HepG2 (cell line): ENCODE data around the gene ZNF443. TPM values are rescaled to one million over a fixed set of nuclear protein-coding genes. Genes with fewer than 3 reads are reported as not detected.

Experiments
- ATF4 ChIP-seq, 2 experiments: fragments of 450-650 bp in 1 of 2; sonication (generic) in 1 of 2; formaldehyde crosslinking; IDR thresholded peaks; 2 replicates each; pipeline versions ENCODE4 v1.5.0 to v1.8.0; 2020 to 2022; ENCODE audit warnings: mild to moderate bottlenecking in 1 of 2, missing genetic modification reagents in 1 of 2
- CCAR2 ChIP-seq: fragments of 200-400 bp; formaldehyde crosslinking; optimal IDR thresholded peaks from 2 replicates; pipeline ENCODE3; 2018; ENCODE audit warnings: low read depth, mild to moderate bottlenecking, low read length, moderate library complexity
- CREM ChIP-seq, 2 experiments: sonication (generic) in 1 of 2; formaldehyde crosslinking in 1 of 2; IDR thresholded peaks; 2 replicates each; pipeline versions ENCODE4 v1.4.0 to v1.6.1; 2016 to 2020; ENCODE audit warnings: antibody characterized with exemption in 1 of 2, mild to moderate bottlenecking in 1 of 2, missing genetic modification reagents in 1 of 2
- FOXO4 ChIP-seq: sonication (generic); formaldehyde crosslinking; conservative IDR thresholded peaks from 2 replicates; pipeline ENCODE4 v1.8.1; 2023; ENCODE audit warnings: missing genetic modification reagents
- GLI4 ChIP-seq: sonication (generic); formaldehyde crosslinking; IDR thresholded peaks from 2 replicates; pipeline ENCODE4 v1.5.1; 2020; ENCODE audit warnings: missing genetic modification reagents, mild to moderate bottlenecking, moderate library complexity, borderline replicate concordance
- HNRNPH1 ChIP-seq: fragments of 200-400 bp; formaldehyde crosslinking; optimal IDR thresholded peaks from 2 replicates; pipeline ENCODE3; 2017; ENCODE audit warnings: mild to moderate bottlenecking, low read depth, low read length
- HOMEZ ChIP-seq: IDR thresholded peaks from 2 replicates; pipeline ENCODE4 v1.6.1; 2016; ENCODE audit warnings: low read depth
- HOXD1 ChIP-seq: sonication (generic); formaldehyde crosslinking; IDR thresholded peaks from 2 replicates; pipeline ENCODE4 v1.5.0; 2020; ENCODE audit warnings: missing genetic modification reagents
- NFIB ChIP-seq: sonication (generic); formaldehyde crosslinking; IDR thresholded peaks from 2 replicates; pipeline ENCODE4 v1.9.0; 2021; ENCODE audit warnings: missing genetic modification reagents, mild to moderate bottlenecking, borderline replicate concordance
- PBX3 ChIP-seq: sonication (generic); formaldehyde crosslinking; IDR thresholded peaks from 2 replicates; pipeline ENCODE4 v1.8.1; 2023; ENCODE audit warnings: missing genetic modification reagents, inconsistent platforms, borderline replicate concordance
- SATB2 ChIP-seq: sonication (generic); formaldehyde crosslinking; IDR thresholded peaks from 2 replicates; pipeline ENCODE4 v1.5.0; 2020; ENCODE audit warnings: missing genetic modification reagents
- SKI ChIP-seq: fragments of 450-650 bp; IDR thresholded peaks from one replicate; pipeline ENCODE4 v1.6.1; 2018; ENCODE audit warnings: mild to moderate bottlenecking; ENCODE audit not compliant: partially characterized antibody
- SRSF1 ChIP-seq: fragments of 200-400 bp; formaldehyde crosslinking; optimal IDR thresholded peaks from 2 replicates; pipeline ENCODE3; 2017; ENCODE audit warnings: mild to moderate bottlenecking, low read depth, low read length, moderate library complexity
- ZNF143 ChIP-seq: sonication (generic); formaldehyde crosslinking; IDR thresholded peaks from 2 replicates; pipeline ENCODE4 v1.4.0; 2020; ENCODE audit warnings: missing genetic modification reagents
- ZNF296 ChIP-seq: sonication (generic); formaldehyde crosslinking; conservative IDR thresholded peaks from 2 replicates; pipeline ENCODE4 v1.5.0; 2020; ENCODE audit warnings: mild to moderate bottlenecking, missing genetic modification reagents
- ZNF549 ChIP-seq: sonication (generic); formaldehyde crosslinking; IDR thresholded peaks from 2 replicates; pipeline ENCODE4 v1.5.0; 2020; ENCODE audit warnings: missing genetic modification reagents
- ZNF574 ChIP-seq: sonication (generic); formaldehyde crosslinking; IDR thresholded peaks from 2 replicates; pipeline ENCODE4 v1.4.0; 2020; ENCODE audit warnings: missing genetic modification reagents
- ZNF576 ChIP-seq: sonication (generic); formaldehyde crosslinking; IDR thresholded peaks from 2 replicates; pipeline ENCODE4 v1.4.0; 2020; ENCODE audit warnings: mild to moderate bottlenecking, missing genetic modification reagents
- ZNF644 ChIP-seq: IDR thresholded peaks from 2 replicates; pipeline ENCODE4 v1.6.1; 2016; ENCODE audit warnings: low read depth
- ZZZ3 ChIP-seq: sonication (generic); formaldehyde crosslinking; IDR thresholded peaks from 2 replicates; pipeline ENCODE4 v1.4.0; 2020; ENCODE audit warnings: missing genetic modification reagents, mild to moderate bottlenecking, borderline replicate concordance
- polyA plus RNA-seq, 8 experiments: library from polyadenylated mRNA; depleted of rRNA in 3 of 8; stranded (reverse) in 7 of 8; unstranded in 1 of 8; fragments of >200 nt; fragmentation: Illumina TruSeq in 4 of 8; extraction: Trizol in 4 of 8; gene quantifications; 2 replicates each; pipeline versions ENCODE4 v1.2.1 to v1.2.3, GENCODE V29; 2011 to 2016; ENCODE audit warnings: low read depth in 4 of 8, missing spikeins in 1 of 8, mixed read lengths in 1 of 8; ENCODE audit not compliant: insufficient read depth in 1 of 8
- total RNA-seq, 5 experiments: library from RNA; depleted of rRNA; stranded (reverse); fragments of >200 nt; fragmentation: Illumina TruSeq; extraction: Trizol; gene quantifications; 2 replicates each; pipeline ENCODE4 v1.2.3, GENCODE V29; 2016; ENCODE audit warnings: low read depth in 1 of 5

ZNF443 gene
- total and polyA plus RNA-seq, 2 of the 13 experiments (the other 11 are each of a cell fraction or from before 2014, with no cell fraction given) = 3.6 to 19.0 TPM

- TF ChIP-seq ZNF574 (CRISPR knock-in tag) (peak; percentile 34; the same call in 1 of the 2 replicates), ZNF644 (no peak), ZNF576 (no peak), FOXO4 (CRISPR knock-in tag) (no peak), CREM (IDR thresholded peaks at IDR 0.05) (peak; percentile 58), CREM (CRISPR knock-in tag; IDR thresholded peaks at IDR 0.05) (no peak), ZNF296 (CRISPR knock-in tag) (no peak), ZNF549 (CRISPR knock-in tag) (no peak), ATF4 (CRISPR knock-in tag; IDR thresholded peaks at IDR 0.05) (peak in 1 of 2 experiments; percentile 40; a peak in 1 of 4 replicates), GLI4 (peak; percentile 73; the same call in 1 of the 2 replicates), SRSF1 (peak; percentile 10), PBX3 (CRISPR knock-in tag) (peak; percentile 38; the same call in 1 of the 2 replicates), CCAR2 (no peak), ZZZ3 (0 out of 2 replicates have a peak, but pooled peaks have one; percentile 25), NFIB (CRISPR knock-in tag) (no peak), SKI (no peak), HNRNPH1 (no peak), HOMEZ (CRISPR knock-in tag) (0 out of 2 replicates have a peak, but pooled peaks have one; percentile 61), SATB2 (no peak), ZNF143 (CRISPR knock-in tag) (no peak), HOXD1 (CRISPR knock-in tag) (no peak)
These were observed 40.0 kb downstream of the ZNF443 start, which contains the start of gene ZNF799 (continued) for GRCh38 chr19:12400633-12401502.
